Activated naive CD4-positive, alpha-beta T cell treated with anti-CD3 and anti-CD28 coated beads, Interleukin-2, amount 50 U/mL, for 24 hours (primary cell): ENCODE results near the gene DCTN2.
A peak's percentile ranks its signal among the peaks of the same experiment; 100 is the strongest.

ENCODE experiments used
- H3K27ac Mint-ChIP-seq: one replicate; pipeline ENCODE4 v1.8.0; 2021; ENCODE audit warnings: mild to moderate bottlenecking, mixed read lengths
- H3K27me3 Mint-ChIP-seq: one replicate; pipeline ENCODE4 v1.8.0; 2021; ENCODE audit warnings: mixed read lengths
- H3K36me3 Mint-ChIP-seq: one replicate; pipeline ENCODE4 v1.8.0; 2021; ENCODE audit warnings: mixed read lengths
- H3K4me1 Mint-ChIP-seq: one replicate; pipeline ENCODE4 v1.8.0; 2021; ENCODE audit warnings: mixed read lengths
- H3K4me3 Mint-ChIP-seq: one replicate; pipeline ENCODE4 v1.8.0; 2021; ENCODE audit warnings: mild to moderate bottlenecking, mixed read lengths
- H3K9me3 Mint-ChIP-seq: one replicate; pipeline ENCODE4 v1.8.0; 2021; ENCODE audit warnings: mixed read lengths

Gene DCTN2

GRCh38 chr12:57545809-57546437 is 1.1 kb downstream of the DCTN2 start:
- Mint-ChIP-seq H3K27ac (peak overlapping the region; percentile 94), H3K4me1 (peaks cover 47% of the 10 kb centered on the region)

GRCh38 chr12:57543581-57543980 is 3.4 kb downstream of the DCTN2 start:
- H3K36me3 Mint-ChIP-seq: peaks cover 2% of the 10 kb centered on the region

More at GRCh38 chr12:57545809-57546437, 1.1 kb downstream of the DCTN2 start:
- Mint-ChIP-seq H3K27me3 (peaks cover 2% of the 10 kb centered on the region), H3K36me3 (no peaks in the 10 kb centered on the region), H3K4me3 (peak overlapping the region; percentile 98), H3K9me3 (no peaks in the 10 kb centered on the region)

GRCh38 chr12:57541717-57542116 is 5.3 kb downstream of the DCTN2 start:
- Mint-ChIP-seq H3K27ac (no peak overlapping the region), H3K27me3 (no peaks in the 10 kb centered on the region), H3K9me3 (no peaks in the 10 kb centered on the region), H3K36me3 (peaks cover 4% of the 10 kb centered on the region), H3K4me1 (peaks cover 33% of the 10 kb centered on the region), H3K4me3 (no peak overlapping the region)

More at GRCh38 chr12:57543581-57543980, 3.4 kb downstream of the DCTN2 start:
- H3K27me3 Mint-ChIP-seq: no peaks in the 10 kb centered on the region
- peaks cover 41% of the 10 kb centered on the region for H3K4me1 Mint-ChIP-seq
- no peaks in the 10 kb centered on the region for H3K9me3 Mint-ChIP-seq
- H3K4me3 Mint-ChIP-seq: no peak overlapping the region
- H3K27ac Mint-ChIP-seq: no peak overlapping the region

GRCh38 chr12:57541001-57541400 is 6.0 kb downstream of the DCTN2 start:
- H3K9me3 Mint-ChIP-seq: no peaks in the 10 kb centered on the region
- no peaks in the 10 kb centered on the region for H3K27me3 Mint-ChIP-seq
- peaks cover 29% of the 10 kb centered on the region for H3K4me1 Mint-ChIP-seq
- H3K27ac Mint-ChIP-seq: no peak overlapping the region
- H3K36me3 Mint-ChIP-seq: peaks cover 4% of the 10 kb centered on the region
- H3K4me3 Mint-ChIP-seq: no peak overlapping the region

GRCh38 chr12:57539134-57539768 is 7.7 kb downstream of the DCTN2 start:
- H3K4me1 Mint-ChIP-seq: peaks cover 15% of the 10 kb centered on the region
- peak overlapping the region; percentile 48 for H3K27ac Mint-ChIP-seq
- peaks cover 4% of the 10 kb centered on the region for H3K36me3 Mint-ChIP-seq

GRCh38 chr12:57536597-57536942 is 10.4 kb downstream of the DCTN2 start:
- H3K27ac Mint-ChIP-seq: no peak overlapping the region
- no peaks in the 10 kb centered on the region for H3K27me3 Mint-ChIP-seq
- peaks cover 4% of the 10 kb centered on the region for H3K36me3 Mint-ChIP-seq
- H3K9me3 Mint-ChIP-seq: no peaks in the 10 kb centered on the region
- no peak overlapping the region for H3K4me3 Mint-ChIP-seq
- peaks cover 7% of the 10 kb centered on the region for H3K4me1 Mint-ChIP-seq

More at GRCh38 chr12:57539134-57539768, 7.7 kb downstream of the DCTN2 start:
- Mint-ChIP-seq H3K9me3 (no peaks in the 10 kb centered on the region), H3K4me3 (no peak overlapping the region), H3K27me3 (no peaks in the 10 kb centered on the region)

GRCh38 chr12:57535764-57536596 is 11.0 kb downstream of the DCTN2 start:
- no peaks in the 10 kb centered on the region for H3K9me3 Mint-ChIP-seq
- H3K27me3 Mint-ChIP-seq: no peaks in the 10 kb centered on the region
- H3K36me3 Mint-ChIP-seq: peaks cover 4% of the 10 kb centered on the region
- H3K27ac Mint-ChIP-seq: peak overlapping the region; percentile 56
- H3K4me3 Mint-ChIP-seq: no peak overlapping the region
- H3K4me1 Mint-ChIP-seq: peaks cover 7% of the 10 kb centered on the region

- H3K4me3 Mint-ChIP-seq: no peak overlapping the region
- no peaks in the 10 kb centered on the region for H3K9me3 Mint-ChIP-seq
- no peaks in the 10 kb centered on the region for H3K27me3 Mint-ChIP-seq
- H3K36me3 Mint-ChIP-seq: peaks cover 2% of the 10 kb centered on the region
- peaks cover 7% of the 10 kb centered on the region for H3K4me1 Mint-ChIP-seq
- H3K27ac Mint-ChIP-seq: no peak overlapping the region
Observed at GRCh38 chr12:57534991-57535543, 11.9 kb downstream of the DCTN2 start.

GRCh38 chr12:57534250-57534649 is 12.7 kb downstream of the DCTN2 start:
- Mint-ChIP-seq H3K27ac (no peak overlapping the region), H3K4me3 (no peak overlapping the region), H3K27me3 (no peaks in the 10 kb centered on the region), H3K4me1 (peaks cover 7% of the 10 kb centered on the region), H3K9me3 (no peaks in the 10 kb centered on the region), H3K36me3 (peaks cover 2% of the 10 kb centered on the region)

- peaks cover 4% of the 10 kb centered on the region for H3K36me3 Mint-ChIP-seq
- H3K9me3 Mint-ChIP-seq: no peaks in the 10 kb centered on the region
- no peak overlapping the region for H3K27ac Mint-ChIP-seq
- H3K4me1 Mint-ChIP-seq: no peaks in the 10 kb centered on the region
- H3K4me3 Mint-ChIP-seq: no peak overlapping the region
- H3K27me3 Mint-ChIP-seq: no peaks in the 10 kb centered on the region
Observed at GRCh38 chr12:57533108-57533507, 13.9 kb downstream of the DCTN2 start.

- Mint-ChIP-seq H3K36me3 (peaks cover 2% of the 10 kb centered on the region), H3K27me3 (no peaks in the 10 kb centered on the region), H3K9me3 (no peaks in the 10 kb centered on the region), H3K27ac (no peak overlapping the region), H3K4me1 (no peaks in the 10 kb centered on the region), H3K4me3 (no peak overlapping the region)
Observed at GRCh38 chr12:57531836-57532235, 15.2 kb downstream of the DCTN2 start.

GRCh38 chr12:57530396-57531142 is 16.4 kb downstream of the DCTN2 start:
- Mint-ChIP-seq H3K4me3 (no peak overlapping the region), H3K36me3 (peaks cover 2% of the 10 kb centered on the region), H3K9me3 (no peaks in the 10 kb centered on the region), H3K27ac (peak overlapping the region; percentile 35), H3K27me3 (no peaks in the 10 kb centered on the region), H3K4me1 (no peaks in the 10 kb centered on the region)

- H3K4me3 Mint-ChIP-seq: no peak overlapping the region
- H3K4me1 Mint-ChIP-seq: peaks cover 4% of the 10 kb centered on the region
- no peaks in the 10 kb centered on the region for H3K9me3 Mint-ChIP-seq
- H3K27ac Mint-ChIP-seq: no peak overlapping the region
- H3K27me3 Mint-ChIP-seq: no peaks in the 10 kb centered on the region
- H3K36me3 Mint-ChIP-seq: peaks cover 2% of the 10 kb centered on the region
Observed at GRCh38 chr12:57529831-57530230, 17.2 kb downstream of the DCTN2 start.

- H3K4me3 Mint-ChIP-seq: no peak overlapping the region
- H3K9me3 Mint-ChIP-seq: no peaks in the 10 kb centered on the region
- H3K27ac Mint-ChIP-seq: no peak overlapping the region
- H3K27me3 Mint-ChIP-seq: no peaks in the 10 kb centered on the region
- peaks cover 2% of the 10 kb centered on the region for H3K36me3 Mint-ChIP-seq
- H3K4me1 Mint-ChIP-seq: peaks cover 13% of the 10 kb centered on the region
Observed at GRCh38 chr12:57528831-57529555, 18.0 kb downstream of the DCTN2 start.

- Mint-ChIP-seq H3K27me3 (no peaks in the 10 kb centered on the region), H3K9me3 (no peaks in the 10 kb centered on the region), H3K36me3 (peaks cover 2% of the 10 kb centered on the region), H3K27ac (no peak overlapping the region), H3K4me3 (no peak overlapping the region), H3K4me1 (peaks cover 21% of the 10 kb centered on the region)
Observed at GRCh38 chr12:57528176-57528575, 18.8 kb downstream of the DCTN2 start.
